Right cardiac atrium (tissue), 5 donors: ENCODE measurements around the gene ALDH1L2. TPM values are rescaled to one million over a fixed set of nuclear protein-coding genes. Genes with fewer than 3 reads are reported as not detected.

Source experiments
- ATAC-seq, 2 donors: fragments of 200-7000 bp; cut with Tn5 transposase; one replicate each; pipeline versions ENCODE4 v1.8.0 to v1.9.1; 2020; ENCODE audit warnings: moderate library complexity in 2 of 2, mild to moderate bottlenecking in 1 of 2
- DNase-seq, 3 donors: peaks; one replicate each; pipeline ENCODE4 v3.0.0-alpha.2; 2020
- H3K27ac ChIP-seq: one replicate; pipeline ENCODE4 v1.5.1; 2013; ENCODE audit warnings: mild to moderate bottlenecking, low read length, control low read depth, moderate library complexity
- H3K27me3 ChIP-seq: one replicate; pipeline ENCODE4 v1.6.1; 2013; ENCODE audit not compliant: control insufficient read depth, insufficient read depth
- H3K4me1 ChIP-seq: one replicate; pipeline ENCODE4 v1.6.1; 2013; ENCODE audit warnings: low read length; ENCODE audit not compliant: control insufficient read depth, insufficient read depth
- H3K4me3 ChIP-seq: one replicate; pipeline ENCODE4 v1.5.1; 2013; ENCODE audit warnings: low read length, control low read depth
- H3K9me3 ChIP-seq: one replicate; pipeline ENCODE4 v1.6.1; 2013; ENCODE audit warnings: low read length; ENCODE audit not compliant: control insufficient read depth
- WGBS: extraction: QIAGEN DNeasy Blood & Tissue Kit; methylation state at CpG from one replicate; pipeline ENCODE4 v1.1.7; 2013; 5-methylcytosine and 5-hydroxymethylcytosine counted together
- intact Hi-C, 4 donors: fragments of 100-400 bp; cut with DNase I; formaldehyde crosslinking; loops; one replicate each; pipeline versions ENCODE4 v1.11.0 to v1.14.0; 2022 to 2023
- long read RNA-seq, 4 donors: library from polyadenylated mRNA; unstranded; transcript quantifications; one replicate each; pipeline ENCODE4 v2.0.0, GENCODE V29; 2020 to 2021
- polyA plus RNA-seq: library from polyadenylated mRNA; stranded (reverse); fragments of 200-250 nt; gene quantifications from one replicate; pipeline ENCODE4 v1.2.3, GENCODE V29; 2013
- total RNA-seq, 4 donors: library from RNA; stranded (reverse); fragmentation: NEBNext Ultra II Directional; extraction: Animal tissue kit (Norgen Biotek cat#: 25700); gene quantifications; one replicate each; pipeline ENCODE4 v1.2.1, GENCODE V29; 2021
- donor health status: healthy with polysubstance abuse.
- donor health status: DM: no; HTN: yes; CAD: no.
- donor health status: DM: no; HTN: no; CAD: no.
- donor health status: DM: no; HTN: yes; CAD: no; lungs with severe emphysema.
- donor health status: DM: yes; HTN: yes; CAD: no.

Gene ALDH1L2
- 1 to 10 TPM; 2.0 to 5.8 (median 5.2) TPM for total RNA-seq
- 1.2 TPM for polyA plus RNA-seq
- long read RNA-seq, donor 1, partial matches to known transcripts = 0 of 1 reads
- long read RNA-seq, donor 1, other reads (novel, unspliced or antisense) = 1 of 1 reads
- long read RNA-seq, donor 2 = 0 reads
- long read RNA-seq, donor 3, partial matches to known transcripts = 3 of 5 reads
- long read RNA-seq, donor 3, other reads (novel, unspliced or antisense) = 2 of 5 reads
- long read RNA-seq, donor 4 = 0 reads

DNA sequence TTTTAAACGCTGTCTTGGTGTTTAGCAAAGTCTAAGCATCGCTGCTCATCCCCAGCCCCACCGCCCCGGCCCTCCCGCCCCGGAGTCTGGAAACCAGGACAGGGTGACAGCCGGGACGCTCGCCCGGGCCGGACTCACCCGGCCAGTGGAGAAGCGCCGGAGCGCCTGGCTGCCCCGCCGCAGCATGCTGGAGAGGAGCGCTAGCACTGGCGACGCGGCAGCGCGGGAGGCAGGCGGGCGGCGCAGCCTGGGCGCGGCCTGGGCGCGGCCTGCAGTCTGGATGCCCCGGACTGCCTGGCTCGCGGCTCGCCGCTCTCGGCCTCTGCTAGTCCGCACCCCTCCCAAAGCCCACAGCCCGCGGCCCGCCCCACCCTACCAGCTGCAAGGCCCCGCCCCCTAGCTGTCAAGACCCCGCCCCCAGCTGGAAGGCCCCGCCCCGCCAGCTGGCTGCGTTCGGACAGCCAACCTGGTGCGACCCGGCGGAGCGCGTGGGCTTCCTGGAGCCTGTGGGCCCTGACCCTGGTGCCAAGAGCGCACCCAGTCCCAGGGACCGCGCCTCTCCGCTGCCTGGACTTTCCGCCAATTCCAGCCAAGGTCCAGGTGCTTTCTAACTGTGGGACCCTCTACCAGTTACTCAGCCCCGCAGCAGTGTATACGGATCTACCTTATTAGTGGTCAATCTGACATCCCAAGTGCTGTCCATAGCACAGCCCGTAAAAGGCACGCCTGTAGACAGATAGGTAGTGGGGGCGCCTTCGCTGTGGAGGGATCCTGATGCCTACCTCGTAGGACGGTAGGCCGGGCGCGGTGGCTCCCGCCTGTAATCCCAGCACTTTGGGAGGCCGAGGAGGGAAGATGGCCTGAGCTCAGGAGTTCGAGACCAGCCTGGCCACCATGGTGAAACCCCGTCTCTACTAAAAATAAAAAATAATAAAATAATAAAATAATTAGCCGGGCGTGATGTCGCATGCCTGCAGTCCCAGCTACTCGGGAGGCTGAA is at the start of gene ALDH1L2:
Gene ALDH1L2, minus strand, starts transcription at position 208 of the 1,000 bp plus-strand sequence. Its CDS starts 22 bp downstream, at position 186.
- intact Hi-C loops = no loop called here
- Histone ChIP-seq H3K27me3 (no peaks in the 10 kb centered on the region), H3K27ac (peak within 1 kb of the TSS; percentile 64), H3K4me1 (peaks cover 4% of the 10 kb centered on the region), H3K4me3 (peak within 1 kb of the TSS; percentile 70), H3K9me3 (no peaks in the 10 kb centered on the region)
- WGBS = 22% methylated on average over 75 of the region's 75 CpGs
- DNase-seq = peak; percentile 90 to 95 (median 94)
- peak; percentile 98 for ATAC-seq

GRCh38 chr12:105120551-105120950 is 36.3 kb upstream of the ALDH1L2 start:
- intact Hi-C loops = no loop called here
- H3K27ac ChIP-seq = no peak overlapping the region
- 96% methylated on average over 2 of the region's 2 CpGs for WGBS

DNA sequence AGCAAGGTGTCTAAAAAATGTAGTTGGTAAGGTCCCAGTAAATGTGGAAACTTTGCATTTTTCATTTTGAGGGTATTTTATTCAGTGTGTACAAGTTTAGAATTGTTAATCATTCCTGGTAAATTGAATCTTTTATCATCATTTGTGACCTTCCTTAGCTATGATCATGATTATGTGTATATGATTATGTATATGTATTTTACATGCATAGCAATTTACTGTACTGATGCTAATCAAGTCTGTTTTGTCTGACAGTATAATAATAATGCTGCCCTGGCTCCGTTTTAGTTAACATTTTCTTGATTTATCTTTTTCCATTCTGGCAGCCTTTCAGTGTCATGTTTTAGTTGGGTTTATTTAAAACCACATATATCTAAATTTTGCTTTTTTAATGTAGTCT is 32.7 kb upstream of the ALDH1L2 start:
- intact Hi-C loops = no loop called here
- 88% methylated on average over 1 of the region's 1 CpG for WGBS
- Histone ChIP-seq H3K9me3 (no peaks in the 10 kb centered on the region), H3K27me3 (no peaks in the 10 kb centered on the region), H3K4me1 (no peaks in the 10 kb centered on the region), H3K27ac (no peak overlapping the region), H3K4me3 (no peak overlapping the region)
- DNase-seq (no peak), ATAC-seq (no peak)

More at GRCh38 chr12:105120551-105120950, 36.3 kb upstream of the ALDH1L2 start:
- Histone ChIP-seq H3K4me3 (no peak overlapping the region), H3K27me3 (no peaks in the 10 kb centered on the region), H3K9me3 (no peaks in the 10 kb centered on the region), H3K4me1 (no peaks in the 10 kb centered on the region)
- DNase-seq (no peak), ATAC-seq (no peak)

GRCh38 chr12:105113094-105113493 is 28.8 kb upstream of the ALDH1L2 start:
- intact Hi-C loops = no loop called here
- no peak for ATAC-seq
- no peaks in the 10 kb centered on the region for H3K9me3 ChIP-seq
- DNase-seq = no peak
- H3K4me1 ChIP-seq = no peaks in the 10 kb centered on the region
- H3K4me3 ChIP-seq = no peak overlapping the region
- H3K27ac ChIP-seq = no peak overlapping the region
- 85% methylated on average over 3 of the region's 3 CpGs for WGBS
- H3K27me3 ChIP-seq = no peaks in the 10 kb centered on the region

- intact Hi-C loops = no loop called here
- ATAC-seq = no peak
- Histone ChIP-seq H3K27ac (no peak overlapping the region), H3K9me3 (no peaks in the 10 kb centered on the region), H3K4me1 (no peaks in the 10 kb centered on the region), H3K27me3 (no peaks in the 10 kb centered on the region), H3K4me3 (no peak overlapping the region)
- 71% methylated on average over 4 of the region's 4 CpGs for WGBS
- no peak for DNase-seq
Measured at GRCh38 chr12:105110851-105111250, 26.6 kb upstream of the ALDH1L2 start.

- Histone ChIP-seq H3K27ac (peak overlapping the region; percentile 3), H3K27me3 (no peaks in the 10 kb centered on the region), H3K9me3 (no peaks in the 10 kb centered on the region), H3K4me3 (peak overlapping the region; percentile 82), H3K4me1 (no peaks in the 10 kb centered on the region)
- DNase-seq (peak in 1 of 3 donors; percentile 41), ATAC-seq (no peak)
- WGBS = 54% methylated on average over 13 of the region's 13 CpGs
- intact Hi-C loops = no loop called here
Measured at GRCh38 chr12:105109465-105110212, 25.4 kb upstream of the ALDH1L2 start.

GRCh38 chr12:105107494-105108371 is 23.5 kb upstream of the ALDH1L2 start, which contains the start of gene WASHC4:
Gene WASHC4 (plus strand): TSS chr12:105107731. CDS start chr12:105107801, 70 bp downstream.
- ATAC-seq = peak; percentile 99

DNA sequence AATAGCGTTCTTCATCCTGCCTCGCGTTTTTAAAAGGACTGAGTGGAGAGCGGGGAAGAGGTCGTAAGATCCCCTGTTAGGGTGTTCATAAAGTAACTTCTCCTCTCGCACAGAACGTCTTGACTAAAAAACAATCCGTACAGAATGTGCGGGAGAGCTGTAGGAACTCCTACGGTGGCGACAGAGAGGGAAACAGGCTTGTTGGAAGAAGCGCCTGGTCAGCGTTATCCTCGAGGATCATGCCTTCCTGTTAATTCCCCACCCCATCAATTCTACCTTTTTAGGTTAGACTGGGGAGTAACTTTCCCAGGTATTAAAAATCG is 22.9 kb upstream of the ALDH1L2 start:
- H3K27me3 ChIP-seq = no peaks in the 10 kb centered on the region
- DNase-seq (no peak), ATAC-seq (peak; percentile 60 to 62)
- peak overlapping the region; percentile 82 for H3K4me3 ChIP-seq
- intact Hi-C loops = no loop called here
- H3K27ac ChIP-seq = peak overlapping the region; percentile 49
- no peaks in the 10 kb centered on the region for H3K4me1 ChIP-seq
- under 1% methylated on average over 15 of the region's 15 CpGs for WGBS
- H3K9me3 ChIP-seq = no peaks in the 10 kb centered on the region

More at GRCh38 chr12:105107494-105108371, 23.5 kb upstream of the ALDH1L2 start, which contains the start of gene WASHC4:
- Histone ChIP-seq H3K9me3 (no peaks in the 10 kb centered on the region), H3K4me3 (peak within 1 kb of the TSS; percentile 82), H3K27me3 (no peaks in the 10 kb centered on the region), H3K4me1 (no peaks in the 10 kb centered on the region), H3K27ac (peak within 1 kb of the TSS; percentile 96)
- WGBS = under 1% methylated on average over 85 of the region's 85 CpGs
- intact Hi-C loops = no loop called here
- DNase-seq = peak; percentile 95 to 98 (median 98)

DNA sequence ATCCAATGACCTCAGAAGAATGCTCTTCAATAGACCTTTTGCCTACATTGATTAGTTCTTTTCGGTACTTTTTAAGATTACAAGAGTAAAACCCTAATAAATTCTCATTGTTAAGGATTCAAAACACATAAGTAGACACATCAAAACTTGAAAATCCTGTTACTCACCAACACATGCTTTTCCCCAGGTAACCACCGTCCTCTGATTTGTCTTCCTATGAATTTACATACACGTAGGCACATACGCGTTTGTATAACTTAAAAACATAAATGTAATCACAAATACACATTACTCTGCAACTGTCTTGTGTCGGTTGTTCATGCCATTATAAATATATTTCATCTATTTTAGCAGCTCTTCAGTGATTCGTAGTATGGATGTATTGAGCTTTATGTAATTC is 22.4 kb upstream of the ALDH1L2 start:
- no peaks in the 10 kb centered on the region for H3K4me1 ChIP-seq
- WGBS = 59% methylated on average over 7 of the region's 7 CpGs
- ATAC-seq (no peak), DNase-seq (no peak)
- no peaks in the 10 kb centered on the region for H3K9me3 ChIP-seq
- no peaks in the 10 kb centered on the region for H3K27me3 ChIP-seq
- intact Hi-C loops = no loop called here
- H3K27ac ChIP-seq = no peak overlapping the region
- peak overlapping the region; percentile 82 for H3K4me3 ChIP-seq

GRCh38 chr12:105104762-105105161 is 20.5 kb upstream of the ALDH1L2 start:
- no peaks in the 10 kb centered on the region for H3K9me3 ChIP-seq
- no peak for ATAC-seq
- H3K27ac ChIP-seq = no peak overlapping the region
- no peaks in the 10 kb centered on the region for H3K4me1 ChIP-seq
- no peaks in the 10 kb centered on the region for H3K27me3 ChIP-seq
- intact Hi-C loops = no loop called here
- no peak for DNase-seq
- H3K4me3 ChIP-seq = no peak overlapping the region
- WGBS = 84% methylated on average over 1 of the region's 1 CpG
